GM19324 (cell line): ENCODE results near the gene ENHO.

ENCODE experiments used
- ATAC-seq: cut with Tn5 transposase; IDR thresholded peaks from one replicate; pipeline ENCODE4 v1.9.1; 2021; ENCODE audit warnings: mild to moderate bottlenecking, moderate library complexity; ENCODE audit not compliant: unreplicated experiment, low FRiP score

Gene ENHO

DNA sequence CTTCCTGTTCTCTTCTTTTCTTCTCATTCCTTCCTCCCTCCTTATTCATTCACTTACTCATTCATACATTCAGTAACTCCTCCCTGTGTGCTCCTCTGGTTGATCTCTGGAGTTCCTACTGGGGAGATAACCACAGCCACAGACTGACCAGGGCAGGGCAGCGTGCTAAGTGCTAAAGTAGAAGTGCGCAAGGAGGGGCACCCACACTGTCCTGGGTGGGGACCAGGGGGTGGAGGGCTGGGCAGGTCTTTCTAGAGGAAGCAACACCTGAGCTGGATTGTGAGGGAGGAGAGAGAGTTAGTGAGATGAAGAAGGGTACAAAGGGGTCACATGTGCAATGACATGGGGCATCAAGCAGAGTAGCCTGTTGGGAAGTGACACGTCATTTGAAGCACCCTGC is 13.8 kb downstream of the ENHO start:
- ATAC-seq: no peak

DNA sequence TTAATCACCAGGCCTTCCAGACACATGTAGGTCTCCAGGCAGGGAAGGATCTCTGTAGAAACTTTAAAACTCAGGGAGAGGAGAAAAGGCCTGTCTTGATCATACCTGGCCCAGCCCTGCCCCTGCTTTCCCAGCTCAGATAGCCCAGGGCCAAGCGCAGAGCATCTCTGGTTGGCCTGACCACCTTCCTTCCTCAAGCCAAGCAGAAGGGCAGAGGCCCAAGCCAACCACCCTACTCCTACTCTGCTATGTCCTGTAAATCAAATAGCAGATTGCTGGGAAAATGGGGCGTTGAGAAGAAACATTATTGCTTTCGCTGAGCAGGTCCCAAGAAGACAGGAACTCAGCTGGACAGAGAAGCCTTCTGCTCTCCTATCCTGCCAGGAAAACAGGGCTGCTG is 14.3 kb downstream of the ENHO start:
- ATAC-seq: no peak

DNA sequence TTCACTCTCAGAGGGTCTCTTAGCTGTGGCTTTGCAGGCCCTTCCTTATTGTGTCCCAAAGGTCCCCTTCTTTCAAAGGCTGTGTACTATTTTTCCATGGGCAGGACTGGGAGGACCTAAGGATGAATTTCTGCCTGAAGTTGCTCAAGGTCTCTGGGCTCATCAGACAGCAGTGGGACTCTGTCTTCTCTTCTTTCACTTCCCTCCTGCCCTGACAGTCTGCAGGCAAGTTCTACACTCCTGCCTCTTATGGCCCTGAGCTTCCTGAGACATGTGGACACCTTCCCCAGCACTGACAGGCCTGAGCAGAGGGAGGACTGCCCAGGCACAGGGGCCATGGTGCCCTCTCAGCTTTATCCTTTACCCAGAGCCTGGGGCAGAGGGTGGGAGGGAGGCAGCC is 14.8 kb downstream of the ENHO start:
- no peak for ATAC-seq

DNA sequence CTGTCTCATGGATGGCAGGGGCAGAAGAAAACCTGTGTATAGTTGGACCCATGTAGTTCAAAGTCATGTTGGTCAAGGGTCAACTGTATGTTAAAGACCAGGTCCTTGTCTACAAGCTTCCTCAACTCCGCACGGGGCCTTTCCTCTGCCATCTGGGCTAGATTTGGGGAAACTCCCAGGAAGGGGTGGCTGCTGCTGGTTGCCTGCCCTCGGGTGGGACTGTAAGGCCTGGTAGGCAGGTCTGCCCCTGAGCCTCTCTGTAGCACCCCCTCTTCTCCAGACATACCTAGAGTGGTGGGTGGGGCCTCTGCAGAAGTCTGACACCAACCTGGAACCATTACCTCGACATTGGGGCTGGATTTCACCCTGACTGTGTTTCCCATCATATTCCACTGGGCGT is 15.2 kb downstream of the ENHO start:
- ATAC-seq: no peak

DNA sequence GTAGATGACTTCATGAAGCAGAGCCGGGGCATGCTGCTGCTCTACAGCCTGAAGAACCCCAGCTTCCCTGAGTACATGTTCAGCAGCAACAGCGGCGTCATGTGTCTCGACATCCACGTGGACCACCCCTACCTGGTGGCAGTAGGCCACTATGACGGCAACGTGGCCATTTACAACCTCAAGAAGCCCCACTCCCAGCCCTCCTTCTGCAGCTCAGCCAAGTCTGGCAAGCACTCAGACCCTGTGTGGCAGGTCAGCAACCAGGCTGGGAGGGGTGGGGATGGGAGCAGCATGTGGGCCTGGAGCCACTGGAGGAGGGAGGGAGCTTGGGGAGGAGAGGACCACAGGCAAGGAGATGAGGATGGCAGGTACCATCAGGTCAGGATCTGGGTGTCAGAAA is 16.2 kb downstream of the ENHO start:
- no peak for ATAC-seq

DNA sequence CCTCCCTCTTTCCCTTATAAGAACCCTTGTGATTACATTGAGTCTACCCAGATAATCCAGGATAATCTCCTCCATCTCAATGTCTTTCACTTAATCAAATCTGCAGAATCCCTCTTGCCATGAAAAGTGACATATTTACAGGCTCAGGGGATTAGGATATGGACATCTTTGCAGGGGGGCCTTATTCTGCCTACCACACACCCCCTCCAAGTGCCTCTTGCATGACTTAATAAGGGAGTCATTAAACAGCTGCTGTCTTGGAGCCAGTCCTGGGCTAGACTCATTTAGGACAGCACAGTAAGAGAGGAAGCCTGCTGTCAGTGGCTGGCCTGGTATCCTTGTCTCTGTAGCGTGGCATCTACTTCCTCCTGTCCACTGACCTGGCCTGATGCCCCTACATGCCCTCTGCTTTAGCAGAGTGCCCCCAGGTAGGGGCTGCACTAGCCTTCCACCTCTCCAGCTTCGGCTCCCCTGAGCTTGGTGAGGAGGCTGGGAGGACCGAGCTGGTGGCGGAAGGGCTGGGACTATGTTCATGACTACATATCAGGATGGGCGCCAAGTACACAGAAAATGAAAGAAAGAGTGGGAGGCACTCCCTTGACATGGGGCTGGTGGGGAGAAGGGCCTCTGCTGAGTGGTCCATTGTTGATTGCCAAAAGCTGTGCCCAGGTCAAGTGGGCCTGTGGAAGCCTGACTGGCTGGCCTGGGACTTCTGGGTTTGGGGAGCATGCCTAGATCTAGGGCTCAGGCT is 17.2 kb downstream of the ENHO start:
- no peak for ATAC-seq

DNA sequence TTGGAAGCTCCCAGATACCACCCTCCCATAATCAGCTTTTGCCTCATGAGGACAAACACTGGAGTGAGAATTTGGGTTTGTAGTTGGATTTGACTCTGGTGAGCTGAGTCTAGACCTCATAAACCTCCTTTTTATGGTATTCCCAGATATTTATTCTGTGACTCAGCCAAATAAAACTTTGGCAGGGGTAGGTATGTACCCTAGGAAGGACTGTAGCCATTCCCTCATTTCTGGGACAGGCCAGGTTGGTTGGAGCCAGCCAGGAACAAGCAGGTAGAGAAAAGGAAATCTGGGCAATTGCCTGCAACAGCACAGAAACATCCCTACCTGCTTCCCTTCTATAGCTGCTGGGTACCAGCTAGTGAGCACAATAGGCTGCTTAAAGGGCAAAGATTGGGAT is 19.4 kb downstream of the ENHO start:
- no peak for ATAC-seq

DNA sequence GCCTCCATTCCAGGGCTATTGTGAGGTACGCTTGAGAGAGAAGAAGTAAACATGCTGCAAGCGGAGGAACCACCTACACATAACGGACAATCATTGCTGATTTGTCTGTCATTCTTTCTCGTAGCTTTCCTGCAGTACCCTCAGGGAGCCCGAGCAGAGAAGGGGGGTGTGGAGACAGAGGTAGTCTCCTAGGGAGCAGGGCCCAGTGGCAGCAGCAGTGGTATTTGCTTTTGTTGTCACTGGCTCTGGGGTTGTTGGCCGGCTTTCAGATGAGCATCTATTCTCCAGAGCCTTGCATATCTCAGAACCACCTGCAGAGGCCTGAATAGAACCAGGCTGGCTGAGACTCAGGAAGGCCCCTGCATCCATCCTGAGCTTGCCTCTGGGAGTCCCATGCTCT is 19.9 kb downstream of the ENHO start:
- no peak for ATAC-seq

DNA sequence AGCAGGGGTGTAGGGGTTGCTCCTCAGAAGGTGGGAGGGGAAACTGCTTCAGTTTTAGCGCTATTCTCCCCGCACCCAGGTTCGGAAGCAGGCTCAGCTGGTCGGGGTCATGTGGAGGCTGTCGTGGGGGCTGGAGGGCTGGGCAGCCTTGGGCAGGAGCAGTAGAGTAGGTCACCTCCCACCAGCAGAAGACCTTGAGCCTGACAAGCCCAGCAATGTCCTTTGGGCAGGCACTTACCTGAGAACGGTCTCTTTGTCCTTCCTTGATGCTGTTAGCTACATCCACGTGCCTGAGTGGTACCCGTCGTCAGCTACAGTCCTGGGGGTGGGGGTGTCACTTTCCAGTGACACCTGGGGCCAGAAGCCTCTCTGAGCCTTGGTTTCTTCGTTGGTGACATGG is 20.3 kb downstream of the ENHO start:
- no peak for ATAC-seq

DNA sequence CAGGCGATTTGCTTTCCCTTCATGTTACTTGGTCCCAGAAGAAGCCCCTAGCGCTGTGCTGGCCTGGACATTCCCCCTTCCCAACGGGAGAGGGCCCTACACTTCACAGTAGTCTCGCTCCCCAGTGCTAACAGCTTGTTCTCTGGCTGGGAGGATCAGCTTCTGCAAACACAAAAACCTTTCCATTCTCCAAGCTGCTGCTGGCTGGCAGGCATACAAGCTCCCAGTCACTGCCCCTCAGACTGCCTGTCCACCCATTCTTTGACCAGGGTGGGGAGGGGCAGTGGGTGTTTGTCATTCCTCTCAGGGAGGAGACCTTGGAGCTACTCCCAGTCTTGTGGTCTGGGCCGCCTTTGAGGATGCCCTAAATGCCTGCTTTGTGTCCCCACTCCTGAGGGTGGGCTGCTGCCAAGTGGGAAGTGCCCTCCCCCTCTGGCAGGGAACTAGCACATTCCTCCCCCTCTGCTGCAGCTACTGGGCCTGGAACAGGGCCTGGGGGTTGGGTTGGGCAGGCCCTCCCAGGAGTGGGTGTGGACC is 20.8 kb downstream of the ENHO start:
- ATAC-seq: no peak

DNA sequence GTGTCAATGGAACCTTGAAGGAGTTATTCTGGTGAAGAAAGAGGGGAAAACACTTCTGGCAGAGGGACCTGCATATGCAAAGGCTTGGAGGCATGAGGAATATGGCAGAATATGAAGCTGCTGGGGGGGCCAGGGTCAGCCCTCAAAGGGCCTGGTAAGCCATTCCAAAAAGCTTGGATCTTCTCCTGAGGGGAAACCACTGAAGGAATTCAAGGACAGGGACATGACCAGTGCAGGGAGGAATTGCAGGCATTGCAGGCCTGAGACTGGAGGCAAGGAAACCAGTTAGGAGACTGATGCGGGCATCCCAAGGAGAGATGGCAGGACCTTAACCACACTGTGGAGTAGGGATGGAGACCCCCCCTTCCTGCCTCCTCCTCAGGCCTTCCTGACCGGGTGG is 21.4 kb downstream of the ENHO start:
- ATAC-seq: no peak

DNA sequence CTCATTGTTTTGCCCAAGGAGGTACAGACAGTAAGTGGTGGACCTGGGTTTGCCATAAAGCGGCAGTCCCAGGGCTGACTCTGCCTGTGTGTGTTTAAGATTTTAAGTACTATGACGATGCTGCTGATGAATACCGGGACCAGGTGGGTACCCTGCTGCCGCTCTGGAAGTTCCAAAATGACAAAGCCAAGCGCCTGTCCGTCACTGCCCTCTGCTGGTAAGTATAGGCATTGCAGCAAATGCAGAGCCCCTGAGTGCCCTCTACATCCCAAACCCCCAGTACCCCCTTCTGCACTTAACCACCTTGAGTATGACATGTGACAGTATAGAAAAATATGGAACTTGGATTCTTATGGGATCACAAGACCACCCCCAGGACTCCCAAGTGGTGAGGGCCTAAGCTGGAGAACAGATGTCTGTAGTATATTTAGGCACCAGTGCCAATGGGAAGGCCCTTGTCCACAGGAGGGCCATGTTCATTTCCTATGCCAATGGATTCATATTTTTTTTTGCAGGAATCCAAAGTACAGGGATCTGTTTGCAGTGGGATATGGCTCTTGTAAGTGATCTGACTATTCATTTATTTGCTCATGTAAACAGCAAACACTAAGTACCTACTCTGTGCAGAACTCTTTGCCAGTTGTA is 22.0 kb downstream of the ENHO start:
- ATAC-seq: no peak

DNA sequence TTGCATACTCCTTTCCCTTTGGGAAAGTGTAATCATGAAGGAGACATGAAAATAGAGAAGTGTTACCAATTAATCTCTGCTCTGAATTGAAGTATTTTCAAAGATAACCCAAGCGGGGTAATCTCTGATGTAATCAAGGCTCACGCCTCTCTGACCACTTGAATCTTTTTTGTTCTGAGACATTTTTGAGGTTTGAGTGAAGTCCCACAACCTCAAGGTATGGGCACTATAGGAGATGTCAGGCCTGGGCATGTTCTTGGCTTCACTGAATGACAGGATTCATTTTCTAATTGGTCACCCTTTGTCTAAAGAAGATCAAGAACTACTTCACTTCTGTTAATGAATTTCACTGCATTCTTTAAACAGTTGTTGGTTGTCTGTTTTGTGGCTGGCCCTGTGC is 23.7 kb downstream of the ENHO start:
- ATAC-seq: no peak

DNA sequence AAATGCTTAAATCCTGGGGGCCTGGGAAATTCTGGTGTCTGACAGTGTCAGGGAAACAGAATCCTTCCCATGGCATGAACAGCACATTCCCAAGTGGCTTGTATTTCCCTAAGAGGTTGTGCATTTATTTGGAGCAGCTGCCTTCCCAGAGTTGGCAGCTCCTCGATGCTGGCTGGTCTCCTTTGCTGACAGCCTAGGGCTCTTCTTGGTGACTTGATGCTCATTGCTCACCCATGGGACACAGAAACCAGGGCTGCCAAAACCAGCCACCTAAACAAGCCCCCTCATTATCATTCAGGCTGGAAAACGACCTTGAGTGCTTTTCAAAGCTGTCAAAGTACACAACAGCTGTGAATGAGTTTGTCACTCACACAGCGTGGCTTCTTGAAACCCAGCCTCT is 24.2 kb downstream of the ENHO start:
- no peak for ATAC-seq

DNA sequence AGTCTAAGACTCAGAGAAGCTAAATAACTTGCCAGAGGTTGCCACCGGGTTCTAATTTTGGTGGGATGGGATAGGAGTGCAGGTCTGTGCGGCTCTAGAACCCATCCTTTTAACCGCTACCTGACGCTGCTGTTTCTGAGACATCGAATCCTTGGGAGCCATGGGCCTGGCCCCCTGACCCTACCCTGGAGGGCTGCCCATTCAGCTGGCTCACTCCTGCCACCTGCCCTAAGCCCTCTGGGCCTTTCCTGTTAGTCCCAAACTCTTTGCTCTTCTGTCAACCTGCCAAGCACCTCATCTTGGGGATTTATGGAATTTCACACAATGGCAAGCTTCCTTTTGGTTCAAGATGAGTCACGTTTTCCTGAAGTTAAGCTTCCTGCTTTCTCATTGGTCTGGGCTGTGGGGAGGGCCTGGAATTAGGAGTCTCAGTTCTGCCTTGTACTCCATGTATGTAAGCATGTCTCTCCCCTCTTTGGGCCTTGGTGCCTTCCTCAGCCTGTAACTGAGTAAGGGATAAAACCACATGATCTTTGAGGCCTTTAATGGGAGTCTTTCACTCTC is 26.6 kb downstream of the ENHO start:
- no peak for ATAC-seq

DNA sequence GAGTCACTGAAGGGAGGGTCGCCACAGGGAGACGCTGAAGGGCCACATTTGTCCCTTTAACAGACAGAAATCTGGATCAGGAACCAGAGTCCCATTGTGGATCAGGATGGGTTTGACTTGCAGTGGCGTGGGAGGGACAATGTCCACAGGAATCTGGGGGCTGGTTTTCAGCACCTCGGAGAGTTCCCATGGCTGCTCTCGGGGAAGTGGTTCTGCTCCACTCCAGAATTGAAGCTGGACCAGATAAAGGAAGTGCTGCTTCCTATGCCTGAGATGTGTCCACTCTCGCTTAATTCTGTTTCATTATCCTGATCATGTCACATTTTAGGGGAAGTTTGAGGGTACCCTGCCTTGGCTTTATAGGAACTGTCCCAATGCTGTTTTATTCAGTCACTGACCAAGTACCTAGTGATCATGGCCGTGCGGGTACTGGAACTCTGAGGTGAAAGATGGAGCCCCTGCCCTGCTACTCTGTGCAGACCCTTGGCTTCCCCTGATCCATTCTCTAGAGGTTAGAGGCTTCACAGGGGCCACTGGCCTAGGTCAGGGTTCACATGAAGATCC is 28.7 kb downstream of the ENHO start:
- no peak for ATAC-seq

DNA sequence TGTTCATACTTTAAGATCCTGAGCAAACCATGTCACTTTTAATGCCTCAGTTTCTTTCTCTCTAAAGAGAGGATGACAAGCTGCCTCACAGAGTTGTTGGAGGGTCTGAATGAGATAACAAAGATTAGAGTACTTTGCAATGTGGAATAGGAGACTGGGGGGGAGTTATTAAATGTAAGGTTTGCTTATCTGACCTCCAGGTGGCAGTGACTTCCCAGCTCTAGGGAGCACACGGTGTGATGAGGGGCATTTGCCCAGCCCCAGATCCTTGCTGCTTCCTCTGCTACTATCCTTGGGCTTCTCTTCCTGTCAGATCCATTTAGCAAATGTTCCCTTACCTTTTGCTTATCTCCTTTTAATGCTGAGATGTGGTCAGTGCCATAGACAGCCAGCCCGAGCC is 30.7 kb downstream of the ENHO start:
- no peak for ATAC-seq

DNA sequence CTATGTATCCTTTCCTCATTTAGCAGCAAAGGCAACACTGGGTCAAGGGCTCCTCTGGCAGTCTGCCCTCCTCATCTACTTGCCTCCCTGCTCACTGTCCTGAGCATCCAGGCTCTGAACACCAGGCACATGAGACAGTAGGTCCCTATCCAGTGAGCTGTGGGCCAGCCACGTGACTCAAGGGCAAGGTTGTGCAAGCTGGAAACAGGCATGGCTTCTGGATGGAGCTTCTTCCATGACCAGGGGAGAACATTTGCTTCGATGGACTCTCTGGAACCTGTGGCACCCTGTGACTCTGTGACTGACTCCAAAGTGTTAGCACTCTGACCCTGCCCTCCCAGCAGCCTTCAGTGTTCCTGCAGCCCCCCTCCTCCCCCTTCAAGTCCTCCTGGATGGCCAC is 31.2 kb downstream of the ENHO start:
- ATAC-seq: no peak

DNA sequence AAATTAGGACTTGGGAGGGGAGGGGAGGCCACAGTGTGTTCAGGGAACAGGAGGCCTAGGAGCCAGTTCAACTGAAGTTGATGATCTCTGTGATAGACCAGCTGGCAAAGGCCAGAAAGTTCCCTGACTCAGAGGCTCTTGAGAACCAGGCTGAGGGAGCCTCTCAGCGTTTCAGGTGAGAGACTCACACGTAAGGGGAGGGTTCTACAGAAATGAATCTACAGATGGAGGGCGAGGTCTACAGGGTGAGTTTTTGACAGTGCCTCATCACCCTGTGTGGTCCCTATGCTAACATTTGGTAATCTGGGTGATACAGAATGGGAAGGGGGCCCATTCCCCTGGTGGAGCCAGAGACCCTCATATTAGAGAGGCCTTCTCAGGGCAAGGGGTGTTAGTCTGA is 32.0 kb downstream of the ENHO start:
- no peak for ATAC-seq

DNA sequence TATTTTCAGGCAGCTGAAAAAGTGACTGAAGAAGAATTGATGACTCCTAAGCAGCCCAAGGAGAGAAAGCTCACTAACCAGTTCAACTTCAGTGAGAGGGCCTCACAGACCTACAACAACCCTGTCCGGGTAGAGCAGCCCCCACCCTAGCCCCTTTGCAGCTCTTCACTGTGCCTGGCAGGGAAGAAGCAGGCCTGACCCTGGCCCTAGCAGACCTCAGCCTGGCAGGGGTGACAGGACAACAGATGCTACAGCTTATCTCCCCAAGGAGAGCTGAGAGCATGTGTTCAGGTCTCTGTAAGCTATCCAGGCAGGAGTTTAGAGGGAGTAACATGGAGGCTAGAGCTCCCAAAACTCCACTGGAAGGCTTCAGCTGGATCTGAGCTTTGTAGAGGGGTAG is 32.4 kb downstream of the ENHO start:
- ATAC-seq: no peak

DNA sequence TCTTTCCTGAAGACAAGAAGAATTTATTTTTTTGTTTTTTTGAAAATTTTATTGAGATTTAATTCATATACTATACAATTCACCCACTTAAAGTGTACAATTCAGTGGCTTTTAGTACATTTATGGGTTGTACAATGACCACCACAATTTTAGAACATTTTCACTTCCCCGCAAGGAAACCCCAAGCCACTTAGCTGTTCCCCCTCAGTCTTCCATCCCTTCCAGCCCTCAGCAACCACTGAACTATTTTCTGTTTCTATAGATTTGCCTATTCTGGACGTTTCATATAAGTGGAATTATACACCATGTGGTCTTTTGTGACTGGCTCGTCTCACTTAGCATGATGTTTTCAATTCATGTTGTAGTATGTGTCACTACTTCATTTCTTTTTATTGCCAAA is 36.2 kb downstream of the ENHO start:
- ATAC-seq: no peak

DNA sequence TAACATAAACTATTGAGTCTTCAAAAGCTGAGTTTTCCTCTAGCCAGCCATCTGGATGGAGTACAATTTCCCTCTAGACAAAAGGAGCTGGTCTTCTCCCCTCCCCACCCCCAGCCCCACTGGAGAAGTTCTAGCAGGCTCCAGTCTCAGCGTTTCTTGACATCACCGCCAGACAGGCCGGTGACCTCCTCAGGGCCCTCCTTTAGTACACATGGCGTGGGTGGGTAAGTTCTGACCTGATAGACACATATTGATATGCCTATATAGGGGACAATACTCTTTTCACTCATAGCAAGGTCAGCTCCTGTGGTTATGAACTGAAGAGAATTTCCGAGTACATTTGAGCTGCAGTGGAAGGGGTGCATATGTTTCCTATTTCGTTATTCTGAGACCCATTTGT is 37.0 kb downstream of the ENHO start:
- ATAC-seq: no peak
